ENCODE measurements around the gene MTERF2. TPM values are rescaled to one million over a fixed set of nuclear protein-coding genes. Genes with fewer than 3 reads are reported as not detected.

Gene MTERF2
- total and polyA plus RNA-seq, 9 donors, result 11.7 to 21.9 (median 15.3) TPM

GRCh38 chr12:106945261-106945851 lies 41.6 kb downstream of the MTERF2 start:
- no peaks in the 10 kb centered on the region for H3K9me3 ChIP-seq
- no peaks in the 10 kb centered on the region for H3K4me1 ChIP-seq (ENCODE audit: insufficient read depth)
- no peak for DNase-seq
- WGBS, 3 donors, result 8 to 15% (median 8%) methylated on average over 1 of the region's 1 CpG
- TF ChIP-seq POLR2A (IDR thresholded peaks at IDR 0.05) (no peak), CTCF (IDR thresholded peaks at IDR 0.05) (no peak), EP300 (IDR thresholded peaks at IDR 0.05) (no peak)
- intact Hi-C loops (cut with DNase I), result no loop called here
- H3K36me3 ChIP-seq, result no peaks in the 10 kb centered on the region
- H3K27ac ChIP-seq, result no peak overlapping the region
- no peak overlapping the region for H3K4me3 ChIP-seq
- H3K27me3 ChIP-seq, result no peaks in the 10 kb centered on the region

- no peak overlapping the region for H3K27ac ChIP-seq
- no peak overlapping the region for H3K4me3 ChIP-seq
- WGBS, 3 donors, result 87 to 89% (median 87%) methylated on average over 2 of the region's 2 CpGs
- H3K4me1 ChIP-seq (ENCODE audit: insufficient read depth), result no peaks in the 10 kb centered on the region
- DNase-seq, result no peak
- no peaks in the 10 kb centered on the region for H3K27me3 ChIP-seq
- intact Hi-C loops (cut with DNase I), result no loop called here
- H3K36me3 ChIP-seq, result no peaks in the 10 kb centered on the region
- TF ChIP-seq CTCF (IDR thresholded peaks at IDR 0.05), result no peak
- no peak for TF ChIP-seq EP300 (IDR thresholded peaks at IDR 0.05)
- TF ChIP-seq POLR2A (IDR thresholded peaks at IDR 0.05), result no peak
- H3K9me3 ChIP-seq, result no peaks in the 10 kb centered on the region
Measured at GRCh38 chr12:106942775-106943174, 44.2 kb downstream of the MTERF2 start.

DNA sequence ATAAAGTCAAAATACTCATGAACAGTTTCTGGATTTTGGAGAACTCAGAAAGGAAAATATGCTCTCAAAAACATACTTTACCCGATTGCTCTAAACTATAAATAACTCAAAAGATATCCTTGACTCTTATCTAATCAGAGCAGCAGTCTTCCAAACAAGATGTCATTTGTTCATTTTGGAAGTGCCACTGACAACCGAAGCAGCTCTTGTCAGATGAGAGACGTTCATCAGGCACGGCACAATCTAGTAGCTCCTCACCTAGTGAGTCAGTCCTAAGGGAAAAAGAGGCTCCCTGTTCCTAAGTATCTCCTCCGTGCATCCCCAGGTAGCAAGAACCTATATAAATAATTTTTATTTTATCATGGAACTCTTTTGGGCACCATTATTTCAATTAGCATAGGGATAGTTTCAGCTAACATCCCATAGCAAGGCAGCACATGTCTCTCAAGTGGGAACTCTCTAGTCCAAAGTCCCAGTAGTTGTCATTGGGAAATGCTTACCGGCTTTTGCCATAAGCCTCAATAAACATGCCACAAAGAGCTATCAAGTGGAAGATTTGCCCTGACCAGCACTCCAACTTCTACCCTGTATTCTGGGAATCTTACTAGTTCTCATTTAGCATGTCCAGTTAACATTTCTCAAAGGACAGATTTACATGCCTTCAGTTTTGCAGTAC lies 45.3 kb downstream of the MTERF2 start:
- no peaks in the 10 kb centered on the region for H3K36me3 ChIP-seq
- no peaks in the 10 kb centered on the region for H3K27me3 ChIP-seq
- H3K27ac ChIP-seq, result no peak overlapping the region
- no peaks in the 10 kb centered on the region for H3K9me3 ChIP-seq
- no peaks in the 10 kb centered on the region for H3K4me1 ChIP-seq (ENCODE audit: insufficient read depth)
- 53 to 68% (median 57%) methylated on average over 6 of the region's 6 CpGs for WGBS, 3 donors
- H3K4me3 ChIP-seq, result no peak overlapping the region
- no peak for DNase-seq
- intact Hi-C loops (cut with DNase I), result no loop called here
- no peak for TF ChIP-seq CTCF (IDR thresholded peaks at IDR 0.05)
- no peak for TF ChIP-seq POLR2A (IDR thresholded peaks at IDR 0.05)

GRCh38 chr12:106934277-106934676 lies 52.7 kb downstream of the MTERF2 start:
- no peak for TF ChIP-seq CTCF (IDR thresholded peaks at IDR 0.05)
- no peak for TF ChIP-seq EP300 (IDR thresholded peaks at IDR 0.05)

More at GRCh38 chr12:106934277-106934676, 52.7 kb downstream of the MTERF2 start:
- Histone ChIP-seq H3K27ac (no peak overlapping the region), H3K9me3 (no peaks in the 10 kb centered on the region), H3K36me3 (no peaks in the 10 kb centered on the region), H3K27me3 (no peaks in the 10 kb centered on the region), H3K4me3 (no peak overlapping the region), H3K4me1 (ENCODE audit: insufficient read depth) (no peaks in the 10 kb centered on the region)
- WGBS, 3 donors, result 70 to 77% (median 73%) methylated on average over 3 of the region's 3 CpGs
- DNase-seq, result no peak
- intact Hi-C loops (cut with DNase I), result no loop called here

Other genes with a start within 250 kb of the MTERF2 start
- 10 to 100 TPM in 6 of 7 donors, 1 to 10 TPM in 1; 8.3 to 26.7 (median 16.8) TPM for gene RIC8B, start 212.5 kb downstream of the MTERF2 start, total RNA-seq
- 10 to 100 TPM in 1 of 2 donors, 1 to 10 TPM in 1; 6.9 to 16.0 TPM for gene RIC8B, start 212.5 kb downstream of the MTERF2 start, polyA plus RNA-seq
- gene TMEM263, start 31.2 kb downstream of the MTERF2 start, total RNA-seq, result 10 to 100 TPM; 37.8 to 55.7 (median 49.7) TPM
- gene TMEM263, start 31.2 kb downstream of the MTERF2 start, polyA plus RNA-seq, result 10 to 100 TPM; 17.2 to 28.8 TPM
- gene CRY1, start 106.4 kb upstream of the MTERF2 start, total RNA-seq, result 10 to 100 TPM; 11.9 to 49.1 (median 15.0) TPM
- 10 to 100 TPM in 1 of 2 donors, 1 to 10 TPM in 1; 8.3 to 11.5 TPM for gene CRY1, start 106.4 kb upstream of the MTERF2 start, polyA plus RNA-seq

Measured in ovary (tissue), 9 donors.